Measurements from ENCODE around the gene DNM1. TPM values are rescaled to one million over a fixed set of nuclear protein-coding genes. Genes with fewer than 3 reads are reported as not detected.

DNM1 gene
- polyA plus RNA-seq, 1 of the 3 experiments (the other 2 are of a cell fraction): 35.7 TPM

- ChIA-PET CTCF (interaction anchor here (0.9 to 2.7 kb wide), 4 partner anchors 10 to 222 kb away, joined by 3 to 10 read pairs (median 4); no protein-coding TSS in a partner anchor), POLR2A (no interaction called here)
- peaks cover 5 to 12% of the 10 kb centered on the region in 2 experiments for H3K36me3 ChIP-seq (replicated peaks in 1 of 2; ENCODE audit: control insufficient read depth in 1 of 2, insufficient read depth in 2 of 2, low read length in 1 of 2)
- H3K4me1 ChIP-seq (ENCODE audit: control insufficient read depth in 1 of 2, insufficient read depth in 2 of 2, low read depth in 1 of 2, low read length in 1 of 2): peaks cover 18 to 24% of the 10 kb centered on the region in 2 experiments; a peak in 3 of 4 replicates
- peak overlapping the region; percentile 13; the same call in 1 of the 2 replicates for H3K9ac ChIP-seq
- H2AFZ ChIP-seq (ENCODE audit: low read depth): no peak overlapping the region
- no peak overlapping the region for H3K4me3 ChIP-seq (ENCODE audit: low read depth in 2 of 2, low read length in 1 of 2)
- H3K27me3 ChIP-seq (ENCODE audit: insufficient read depth): no peaks in the 10 kb centered on the region
- H4K20me1 ChIP-seq (ENCODE audit: insufficient read depth): no peaks in the 10 kb centered on the region
- H3F3A ChIP-seq (replicated peaks; ENCODE audit: insufficient read depth): peaks cover 16% of the 10 kb centered on the region
- no peak overlapping the region for H3K4me2 ChIP-seq
- no peaks in the 10 kb centered on the region for H3K79me2 ChIP-seq (ENCODE audit: insufficient read depth)
- H3K9me3 ChIP-seq: no peaks in the 10 kb centered on the region
- peak; percentile 24 for DNase-seq
- H3K9me2 ChIP-seq: no peaks in the 10 kb centered on the region
- 97% methylated on average over 16 of the region's 16 CpGs for WGBS (ENCODE audit: low lambda C conversion rate)
- no peak for TF ChIP-seq USF1 (IDR thresholded peaks at IDR 0.05; ENCODE audit: borderline replicate concordance, low read depth)
- no peak for TF ChIP-seq CTCF (IDR thresholded peaks at IDR 0.05)
- TF ChIP-seq REST (IDR thresholded peaks at IDR 0.05; ENCODE audit: low read depth, low read length): no peak
- no peak for TF ChIP-seq RCOR1 (IDR thresholded peaks at IDR 0.05; ENCODE audit: low read length)
- no peak for TF ChIP-seq NFIC (IDR thresholded peaks at IDR 0.05; ENCODE audit: borderline replicate concordance)
- TF ChIP-seq GATA2 (CRISPR knock-in tag; IDR thresholded peaks at IDR 0.05): no peak
- no peak for TF ChIP-seq FOXM1 (IDR thresholded peaks at IDR 0.05; ENCODE audit: low read depth)
- peak overlapping the region in 1 of 2 experiments; percentile 73; a peak in 3 of 4 replicates for H3K27ac ChIP-seq (ENCODE audit: low read depth in 2 of 2, low read length in 1 of 2)
These were observed 13.8 kb downstream of the DNM1 start for GRCh38 chr9:128216781-128217553.

GRCh38 chr9:128218172-128218517, 15.0 kb downstream of the DNM1 start:
- peak; percentile 15 for DNase-seq
- no peak overlapping the region for H3K4me3 ChIP-seq (ENCODE audit: low read depth in 2 of 2, low read length in 1 of 2)

More at GRCh38 chr9:128218172-128218517, 15.0 kb downstream of the DNM1 start:
- POLR2A ChIA-PET: no interaction called here
- H3F3A ChIP-seq (replicated peaks; ENCODE audit: insufficient read depth): peaks cover 11% of the 10 kb centered on the region
- H2AFZ ChIP-seq (ENCODE audit: low read depth): no peak overlapping the region
- no peaks in the 10 kb centered on the region for H3K9me3 ChIP-seq
- H3K4me1 ChIP-seq (ENCODE audit: control insufficient read depth in 1 of 2, insufficient read depth in 2 of 2, low read depth in 1 of 2, low read length in 1 of 2): peaks cover 18 to 24% of the 10 kb centered on the region in 2 experiments; a peak in 3 of 4 replicates
- TF ChIP-seq FOXM1 (IDR thresholded peaks at IDR 0.05; ENCODE audit: low read depth) (no peak), NFIC (IDR thresholded peaks at IDR 0.05; ENCODE audit: borderline replicate concordance) (no peak), RAD21 (IDR thresholded peaks at IDR 0.05; ENCODE audit: low read length) (no peak), FOXJ3 (CRISPR knock-in tag; IDR thresholded peaks at IDR 0.05) (no peak), USF2 (IDR thresholded peaks at IDR 0.05; ENCODE audit: borderline replicate concordance, low read depth, low read length) (no peak)
- CTCF ChIA-PET: interaction anchor here (1.1 to 2.7 kb wide), 2 partner anchors 11 to 37 kb away, joined by 3 to 10 read pairs; no protein-coding TSS in a partner anchor
- H3K4me2 ChIP-seq: no peak overlapping the region
- 90% methylated on average over 11 of the region's 11 CpGs for WGBS (ENCODE audit: low lambda C conversion rate)
- no peaks in the 10 kb centered on the region for H3K9me2 ChIP-seq
- H3K36me3 ChIP-seq (replicated peaks in 1 of 2; ENCODE audit: control insufficient read depth in 1 of 2, insufficient read depth in 2 of 2, low read length in 1 of 2): peaks cover 12 to 13% of the 10 kb centered on the region in 2 experiments
- H3K79me2 ChIP-seq (ENCODE audit: insufficient read depth): no peaks in the 10 kb centered on the region
- no peak overlapping the region for H3K27ac ChIP-seq (ENCODE audit: low read depth in 2 of 2, low read length in 1 of 2)
- no peaks in the 10 kb centered on the region for H3K27me3 ChIP-seq (ENCODE audit: insufficient read depth)
- no peak overlapping the region for H3K9ac ChIP-seq
- H4K20me1 ChIP-seq (ENCODE audit: insufficient read depth): no peaks in the 10 kb centered on the region

Data from SK-N-SH (cell line).